Activated CD4-positive, CD25-positive, alpha-beta regulatory T cell treated with anti-CD3 and anti-CD28 coated beads, Interleukin-2, amount 50 U/mL, for 16 hours (primary cell): ENCODE measurements around the gene KCNK13.
"Not testable (repeated sequence)": the region's sequence is repeated elsewhere in the genome, so short reads cannot be mapped to it uniquely, and the experiment has no call there.

Experiments
- DNase-seq: peaks from one replicate; pipeline ENCODE4 v3.0.0-alpha.2; 2020; ENCODE audit warnings: low read depth, low spot score

KCNK13 gene

DNA sequence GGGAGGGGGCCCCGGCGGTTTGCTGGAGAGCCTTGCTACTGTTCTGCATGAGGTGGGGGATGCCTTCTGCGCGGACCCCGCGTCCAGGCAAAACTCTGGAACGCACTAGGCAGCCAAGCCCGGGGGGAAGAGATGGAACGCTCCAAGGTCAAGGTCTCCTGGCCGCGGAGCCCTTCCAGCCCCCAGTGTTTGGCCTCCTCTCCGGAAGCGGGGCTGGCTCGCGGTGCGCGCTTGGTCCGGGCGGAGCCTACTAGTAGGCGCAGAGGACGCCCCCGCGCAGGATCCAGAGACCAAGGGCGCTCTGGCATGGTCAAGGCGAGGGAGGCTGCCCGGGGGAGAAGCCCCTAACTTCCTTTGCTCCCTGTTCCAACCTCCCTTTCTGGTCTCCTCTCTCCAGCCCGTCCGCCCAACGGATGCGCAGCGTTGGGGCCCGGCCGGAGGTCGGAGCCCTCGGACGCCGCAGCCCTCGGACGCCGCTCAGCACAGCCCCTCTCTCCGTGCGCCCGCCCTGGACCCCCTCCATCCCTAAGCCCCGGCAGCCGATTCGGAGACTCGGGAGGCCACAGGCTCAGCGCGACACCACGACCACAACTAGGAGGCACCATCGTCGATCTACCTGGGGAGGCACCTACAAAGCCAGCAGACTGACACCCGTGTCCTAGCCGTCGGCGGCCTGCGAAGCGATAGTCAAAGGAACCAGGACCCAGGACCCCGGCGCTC, 669 bp upstream of the KCNK13 start:
- DNase-seq: no peak

DNA sequence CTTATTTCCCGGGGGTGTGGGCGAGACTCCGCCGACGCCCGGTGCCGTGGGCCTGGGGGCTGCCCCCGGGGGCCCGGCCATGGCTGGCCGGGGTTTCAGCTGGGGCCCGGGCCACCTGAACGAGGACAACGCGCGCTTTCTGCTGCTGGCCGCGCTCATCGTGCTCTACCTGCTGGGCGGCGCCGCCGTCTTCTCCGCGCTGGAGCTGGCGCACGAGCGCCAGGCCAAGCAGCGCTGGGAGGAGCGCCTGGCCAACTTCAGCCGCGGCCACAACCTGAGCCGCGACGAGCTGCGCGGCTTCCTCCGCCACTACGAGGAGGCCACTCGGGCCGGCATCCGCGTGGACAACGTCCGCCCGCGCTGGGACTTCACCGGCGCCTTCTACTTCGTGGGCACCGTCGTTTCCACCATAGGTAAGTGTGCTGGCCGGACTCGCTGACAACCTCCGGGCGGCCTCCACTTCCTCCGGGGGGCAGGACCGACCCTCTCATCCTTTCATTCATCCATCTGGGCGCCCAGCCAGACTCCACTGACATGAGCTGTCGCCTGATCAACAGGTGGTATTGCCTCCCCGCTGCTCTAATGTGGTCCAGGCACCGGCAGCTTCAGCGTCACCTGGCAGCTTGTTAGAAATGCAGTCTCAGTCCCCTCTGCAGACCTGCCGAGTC, 467 bp downstream of the KCNK13 start:
- no peak for DNase-seq

GRCh38 chr14:90062822-90063539, 1.2 kb downstream of the KCNK13 start:
- DNase-seq: no peak

DNA sequence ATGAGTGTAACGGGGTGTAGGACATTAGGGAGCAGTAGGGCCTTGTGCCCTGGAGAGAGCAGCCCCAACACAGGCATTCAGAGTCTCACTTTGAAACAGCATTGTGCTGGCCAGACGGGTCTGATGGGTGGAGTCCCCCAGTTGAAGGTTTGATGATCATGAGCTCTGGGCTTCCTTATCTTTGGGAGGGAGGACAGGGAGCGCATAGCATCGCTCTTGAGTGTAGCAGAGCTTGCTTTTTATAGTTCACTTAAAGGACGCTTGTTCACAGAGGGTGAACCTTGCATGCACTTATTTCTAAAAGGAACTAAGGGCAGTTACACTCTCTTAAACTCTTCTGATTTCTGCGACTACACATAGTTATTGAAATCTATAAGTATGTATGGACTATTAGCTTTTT, 10.6 kb downstream of the KCNK13 start:
- no peak for DNase-seq

- no peak for DNase-seq
These were observed 17.8 kb downstream of the KCNK13 start for GRCh38 chr14:90079576-90079975.

- DNase-seq: no peak
These were observed 25.6 kb downstream of the KCNK13 start for GRCh38 chr14:90087433-90087832.

- no peak for DNase-seq
These were observed 26.4 kb downstream of the KCNK13 start for GRCh38 chr14:90088176-90088575.

DNA sequence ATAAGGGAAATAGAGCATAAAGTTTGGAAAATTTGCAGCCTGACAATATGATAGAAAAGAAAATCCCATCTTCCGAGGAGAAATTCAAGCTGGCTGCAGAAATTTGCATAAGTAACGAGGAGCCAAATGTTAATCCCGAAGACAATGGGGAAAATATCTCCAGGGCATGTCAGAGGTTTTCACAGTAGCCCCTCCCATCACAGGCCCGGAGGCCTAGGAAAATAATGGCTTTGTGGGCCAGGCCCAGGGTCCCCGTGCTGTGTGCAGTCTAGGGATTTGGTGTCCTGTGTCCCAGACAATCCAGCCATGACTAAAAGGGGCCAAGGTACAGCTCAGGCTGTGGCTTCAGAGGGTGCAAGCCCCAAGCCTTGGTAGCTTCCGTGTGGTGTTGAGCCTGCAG, 27.7 kb downstream of the KCNK13 start:
- DNase-seq: not testable (repeated sequence)

DNA sequence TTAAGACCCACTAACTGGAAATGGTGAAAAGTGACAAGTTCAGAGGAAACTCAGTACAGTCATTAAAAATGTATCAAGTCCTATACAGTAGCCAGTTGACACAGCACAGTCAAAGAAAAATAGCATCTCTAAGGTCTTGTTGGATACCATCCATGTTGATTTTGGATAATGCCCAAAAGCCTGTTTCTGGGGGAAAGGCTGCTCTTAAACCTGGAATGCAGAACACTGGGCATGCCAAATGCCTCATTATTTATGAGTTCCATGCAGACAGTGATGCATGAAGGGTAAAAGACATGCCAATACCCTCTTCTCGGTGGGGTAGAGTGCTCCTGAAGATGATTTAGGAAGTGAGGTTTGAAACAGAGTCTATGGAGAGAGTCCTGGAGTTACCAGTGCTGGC, 29.6 kb downstream of the KCNK13 start:
- no peak for DNase-seq

GRCh38 chr14:90093942-90094595, 32.3 kb downstream of the KCNK13 start:
- DNase-seq: no peak

DNA sequence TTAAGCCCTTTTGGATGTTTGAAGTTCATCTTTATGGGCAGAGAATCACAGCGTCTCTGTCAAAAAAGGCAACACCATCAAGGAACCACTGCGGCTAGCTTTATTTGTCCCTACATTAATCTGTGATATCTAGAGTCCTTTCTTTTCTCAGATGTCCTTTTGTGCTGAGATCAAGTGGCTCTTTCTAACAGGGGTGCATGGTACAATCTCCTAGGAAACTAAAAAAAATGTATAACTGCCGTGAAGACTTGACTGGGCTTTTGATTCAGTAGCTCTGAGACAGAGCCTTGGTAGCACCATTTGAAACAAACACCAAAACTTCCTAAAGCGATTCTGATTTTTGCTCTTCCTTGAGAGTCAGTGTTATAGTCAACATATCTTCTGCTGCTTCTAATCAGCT, 33.3 kb downstream of the KCNK13 start:
- DNase-seq: no peak

DNA sequence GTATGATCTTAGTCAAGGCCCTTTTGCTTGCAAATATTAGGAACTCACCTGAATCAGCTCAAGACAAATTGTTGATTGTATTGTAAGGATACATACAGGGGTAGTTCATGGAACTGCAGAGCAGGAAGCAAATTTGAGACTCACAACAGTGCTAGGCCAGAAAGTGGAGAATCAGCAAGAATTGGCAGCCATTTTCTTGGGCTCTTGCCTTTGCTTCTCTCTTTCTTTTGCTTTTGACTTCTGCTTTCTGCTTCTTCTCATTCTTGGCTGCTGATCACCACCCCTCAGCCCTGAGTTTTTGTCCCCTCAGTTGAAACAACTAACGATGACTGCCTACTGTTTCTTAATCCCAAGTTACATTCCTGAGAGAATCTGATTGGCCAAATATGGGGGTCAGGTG, 34.8 kb downstream of the KCNK13 start:
- no peak for DNase-seq

DNA sequence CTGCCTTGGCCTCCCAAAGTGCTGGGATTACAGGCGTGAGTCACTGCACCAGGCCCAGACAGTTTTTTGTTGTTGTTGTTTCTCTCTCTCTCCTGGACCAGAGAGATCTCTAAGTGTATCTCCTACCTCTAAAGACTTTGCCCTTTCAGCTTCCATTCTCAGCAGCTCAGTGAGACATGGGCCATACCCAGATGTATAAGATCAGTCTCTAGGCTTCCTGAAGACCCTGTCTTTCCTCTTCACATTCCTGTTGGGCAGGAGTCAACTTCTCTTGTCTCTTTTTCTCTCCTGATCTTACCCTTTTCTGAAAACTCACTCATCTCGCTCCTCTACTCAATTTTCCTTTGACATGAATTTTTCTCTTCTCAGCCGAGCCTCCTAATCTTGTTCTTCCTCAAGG, 42.0 kb downstream of the KCNK13 start:
- no peak for DNase-seq

- no peak for DNase-seq
These were observed 44.0 kb downstream of the KCNK13 start for GRCh38 chr14:90105756-90106155.

- no peak for DNase-seq
These were observed 46.0 kb downstream of the KCNK13 start for GRCh38 chr14:90107789-90108188.

GRCh38 chr14:90109858-90110257, 48.1 kb downstream of the KCNK13 start:
- DNase-seq: no peak

DNA sequence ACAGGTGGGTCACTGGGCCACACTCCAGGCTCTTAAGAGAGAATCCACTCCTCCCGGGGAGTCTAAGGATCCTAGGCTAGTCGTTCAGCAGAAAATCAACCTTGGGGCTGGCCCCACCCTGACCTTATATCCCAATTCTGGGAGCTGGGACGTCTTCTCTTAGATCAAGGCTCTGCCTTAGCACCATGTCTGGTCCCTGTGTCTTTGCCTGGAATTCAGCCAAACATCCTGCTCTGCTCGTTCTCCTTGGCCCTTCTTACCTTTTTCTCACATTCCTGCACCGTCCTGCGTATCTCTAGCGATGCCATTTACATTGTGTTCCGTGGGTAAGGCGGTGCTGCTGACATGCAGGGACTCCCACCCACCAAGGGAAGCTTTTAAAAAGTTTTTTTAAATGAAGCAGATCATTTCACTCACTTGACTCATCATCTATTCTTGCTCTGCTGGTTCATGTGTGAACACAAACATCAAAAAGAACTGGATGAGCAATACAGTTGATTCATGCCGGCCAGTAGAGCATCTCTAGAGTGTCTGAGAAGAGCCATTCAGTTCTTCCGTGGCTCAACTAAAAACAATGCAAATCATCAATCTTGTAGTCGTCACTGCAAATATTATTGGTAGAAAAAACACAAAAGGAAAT, 50.2 kb downstream of the KCNK13 start:
- DNase-seq: no peak

DNA sequence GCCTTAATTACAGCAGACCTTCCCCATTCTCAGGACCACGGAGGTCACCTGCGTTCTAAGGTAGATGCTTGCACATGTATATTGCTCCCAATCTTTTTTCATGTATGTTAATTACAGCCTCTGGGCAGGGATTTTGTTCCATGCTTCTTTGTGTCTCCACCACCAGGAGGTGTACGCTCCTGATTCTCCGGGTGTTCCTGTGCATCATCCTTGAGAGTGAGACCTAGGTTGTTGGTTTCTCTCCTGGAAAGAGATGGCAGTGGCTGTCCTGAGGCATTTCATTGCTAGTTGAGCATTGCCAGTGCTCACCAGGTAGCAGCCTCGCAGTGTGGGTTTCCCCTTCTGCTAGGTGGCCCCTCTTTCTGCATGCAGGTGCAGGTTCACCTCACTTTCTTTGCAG, 52.8 kb downstream of the KCNK13 start:
- no peak for DNase-seq

DNA sequence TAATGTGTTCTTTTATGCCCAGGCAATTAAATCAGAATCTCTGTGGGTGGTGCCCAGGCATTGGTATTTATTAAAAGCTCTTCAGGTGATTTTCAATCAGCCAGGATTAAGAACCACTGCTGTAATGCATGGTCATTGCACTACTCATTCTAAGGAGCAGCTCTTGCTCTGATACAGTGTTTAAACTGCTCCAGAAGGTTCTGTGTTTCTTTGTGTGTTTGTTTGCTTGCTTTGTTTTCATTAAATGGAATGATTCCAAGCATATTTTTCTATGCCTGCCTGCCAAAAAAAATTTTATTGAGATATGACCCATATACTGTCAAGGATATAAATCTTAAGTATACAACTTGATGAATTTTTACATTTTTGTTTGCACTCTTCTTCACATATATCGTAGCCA, 54.0 kb downstream of the KCNK13 start:
- no peak for DNase-seq

DNA sequence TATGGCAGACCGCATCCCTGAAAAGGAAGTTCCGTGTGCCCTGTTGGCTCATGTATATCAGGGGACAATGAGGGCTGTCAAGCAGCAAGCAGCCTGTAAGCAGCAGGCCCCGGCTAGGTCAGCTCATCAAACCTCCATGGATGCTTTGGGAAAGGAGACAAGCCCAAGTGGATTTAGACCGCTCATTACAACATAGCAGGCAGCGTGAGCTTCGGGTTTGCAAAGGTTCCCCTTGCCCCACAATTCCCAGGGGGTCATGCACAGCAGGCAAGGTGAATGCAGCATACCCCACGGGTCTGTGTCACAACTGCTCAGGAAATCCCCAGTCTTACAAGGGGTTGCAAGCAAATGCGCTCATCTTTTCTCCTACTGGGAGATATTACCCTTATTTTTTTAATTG, 54.6 kb downstream of the KCNK13 start:
- DNase-seq: no peak

GRCh38 chr14:90118027-90118426, 56.2 kb downstream of the KCNK13 start:
- DNase-seq: no peak

GRCh38 chr14:90126260-90126659, 64.5 kb downstream of the KCNK13 start:
- no peak for DNase-seq
